K562 (cell line): Measurements from ENCODE around the gene PGA3. TPM values are rescaled to one million over a fixed set of nuclear protein-coding genes. Genes with fewer than 3 reads are reported as not detected.

Experiments
- EHMT2 ChIP-seq: fragments of 450-650 bp; IDR thresholded peaks from 2 replicates; pipeline ENCODE4 v1.6.1; 2018; ENCODE audit warnings: antibody characterized with exemption
- FOXA1 ChIP-seq: fragments of 450-650 bp; IDR thresholded peaks from 2 replicates; pipeline ENCODE4 v1.6.1; 2016; ENCODE audit warnings: mild to moderate bottlenecking, borderline replicate concordance
- HNRNPUL1 ChIP-seq: fragments of 200-400 bp; formaldehyde crosslinking; IDR thresholded peaks from 2 replicates; pipeline ENCODE4 v1.6.1; 2017; ENCODE audit warnings: low read length
- MGA ChIP-seq: fragments of 450-650 bp; IDR thresholded peaks from 2 replicates; pipeline ENCODE4 v1.6.1; 2016; ENCODE audit warnings: mild to moderate bottlenecking, moderate library complexity
- RBM14 ChIP-seq: fragments of 200-400 bp; formaldehyde crosslinking; IDR thresholded peaks from 2 replicates; pipeline ENCODE4 v1.6.1; 2018; ENCODE audit warnings: low read depth, mild to moderate bottlenecking, low read length, moderate library complexity, borderline replicate concordance; ENCODE audit not compliant: insufficient read depth
- SMAD1 ChIP-seq: fragments of 150-350 bp; IDR thresholded peaks from 2 replicates; pipeline ENCODE4 v1.6.1; 2014; ENCODE audit warnings: low read length, low read depth; ENCODE audit not compliant: partially characterized antibody
- STAG1 ChIP-seq: sonication (generic); formaldehyde crosslinking; IDR thresholded peaks from 2 replicates; pipeline ENCODE4 v1.5.0; 2020; ENCODE audit warnings: missing genetic modification reagents, borderline replicate concordance
- TOE1 ChIP-seq, 2 experiments: fragments of 450-650 bp in 1 of 2; sonication (generic) in 1 of 2; formaldehyde crosslinking in 1 of 2; IDR thresholded peaks; 2 replicates each; pipeline versions ENCODE4 v1.7.1 to v1.8.0; 2016 to 2022; ENCODE audit warnings: borderline replicate concordance in 2 of 2, mild to moderate bottlenecking in 2 of 2, antibody characterized with exemption in 1 of 2, inconsistent platforms in 1 of 2, low read depth in 1 of 2, missing genetic modification reagents in 1 of 2, moderate library complexity in 1 of 2
- ZNF592 ChIP-seq: fragments of 450-650 bp; IDR thresholded peaks from 2 replicates; pipeline ENCODE4 v1.6.1; 2017; ENCODE audit warnings: antibody characterized with exemption, mild to moderate bottlenecking
- polyA plus RNA-seq, 8 experiments: library from polyadenylated mRNA; depleted of rRNA in 4 of 8; stranded (reverse) in 5 of 8; unstranded in 3 of 8; fragments of >200 nt; fragmentation: Nextera tagmentation in 2 of 8; fragmentation: Illumina TruSeq in 1 of 8; extraction: Ambion mirVana in 2 of 8; extraction: Trizol in 1 of 8; gene quantifications; 2 replicates each; pipeline versions ENCODE4 v1.2.1 to v1.2.3, GENCODE V29; 2011 to 2014; ENCODE audit warnings: inconsistent platforms in 1 of 8, missing spikeins in 1 of 8
- total RNA-seq, 7 experiments: library from RNA; depleted of rRNA in 6 of 7; stranded (reverse); fragments of >200 nt in 6 of 7; fragmentation: Illumina TruSeq in 2 of 7; extraction: Trizol in 2 of 7; gene quantifications; 2 replicates each; pipeline versions ENCODE4 v1.2.1 to v1.2.3, GENCODE V29; 2011 to 2021; ENCODE audit warnings: low replicate concordance in 1 of 7

Gene PGA3
- total and polyA plus RNA-seq, 9 of the 15 experiments (the other 6 are each of a cell fraction or from before 2014, with no cell fraction given) = 0.15 to 0.18 (median 0.18) TPM; not detected in 6

DNA sequence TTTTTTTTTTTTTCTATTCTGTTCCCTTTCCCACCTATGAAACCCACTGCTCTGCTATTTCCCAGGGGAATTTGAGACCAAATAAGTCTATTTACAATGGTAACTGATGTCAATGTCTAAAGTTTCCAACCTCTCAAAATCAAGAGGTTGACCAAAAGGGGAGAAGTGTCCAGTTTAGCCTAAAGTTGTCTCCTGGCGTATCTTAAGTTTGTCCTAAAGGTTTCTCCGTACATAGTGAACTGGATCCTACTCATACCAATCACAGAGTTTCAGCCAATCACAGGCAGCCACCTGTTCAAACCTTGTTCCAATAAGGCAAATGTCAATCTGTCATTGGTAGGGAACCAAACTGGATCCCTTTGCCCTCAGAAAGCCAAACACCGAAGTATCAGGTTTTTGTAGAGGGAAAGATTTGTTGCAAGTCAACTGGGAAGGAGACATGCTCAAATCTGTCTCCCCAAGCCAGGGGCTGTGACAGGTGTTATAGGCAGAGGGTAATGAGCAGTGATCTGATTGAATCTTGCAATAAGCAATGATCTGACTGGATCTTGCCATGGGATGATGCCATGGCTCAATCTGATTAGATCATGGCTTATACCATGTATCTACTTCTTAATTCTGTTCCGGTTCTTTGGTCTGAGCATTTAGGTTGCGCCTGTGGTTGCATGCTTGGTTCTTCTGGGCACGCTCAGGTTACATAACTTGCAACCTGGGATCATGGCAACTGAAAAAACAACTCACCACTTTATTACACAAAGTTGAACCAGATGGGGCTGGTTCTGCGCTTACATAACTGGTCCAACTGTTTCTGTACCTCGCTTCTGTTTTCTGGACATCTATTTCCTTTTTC is 41.0 kb upstream of the PGA3 start (continued):
- TF ChIP-seq MGA (0 out of 2 replicates have a peak, but pooled peaks have one; percentile 37), EHMT2 (peak; percentile 13; the same call in 1 of the 2 replicates), ZNF592 (0 out of 2 replicates have a peak, but pooled peaks have one; percentile 59), HNRNPUL1 (no peak), TOE1 (IDR thresholded peaks at IDR 0.05; ENCODE audit: borderline replicate concordance) (0 out of 2 replicates have a peak, but pooled peaks have one; percentile 1), TOE1 (CRISPR knock-in tag; IDR thresholded peaks at IDR 0.05; ENCODE audit: borderline replicate concordance, low read depth) (no peak), RBM14 (no peak), STAG1 (CRISPR knock-in tag) (no peak), FOXA1 (0 out of 2 replicates have a peak, but pooled peaks have one; percentile 4), SMAD1 (no peak)
